Tibial nerve (tissue), 4 donors: ENCODE measurements around the gene ZG16B.

ENCODE experiments used
- EP300 ChIP-seq, 2 donors: sonication (generic); formaldehyde crosslinking; IDR thresholded peaks; one replicate each; pipeline ENCODE4 v1.6.1; 2017; ENCODE audit warnings: antibody characterized with exemption in 2 of 2, mild to moderate bottlenecking in 1 of 2
- TF ChIP-seq, protein P1 (sequence below), 5 experiments: fragments of 200-600 bp in 3 of 5; fragments of 450-650 bp in 2 of 5; sonication (generic) in 3 of 5; IDR thresholded peaks; one replicate each; pipeline ENCODE4 v1.5.1; 2016 to 2019; ENCODE audit warnings: antibody characterized with exemption in 5 of 5, mild to moderate bottlenecking in 3 of 5, moderate library complexity in 2 of 5

GRCh38 chr16:2874912-2875362 is 44.8 kb downstream of the ZG16B start:
- TF ChIP-seq, protein P1, sequence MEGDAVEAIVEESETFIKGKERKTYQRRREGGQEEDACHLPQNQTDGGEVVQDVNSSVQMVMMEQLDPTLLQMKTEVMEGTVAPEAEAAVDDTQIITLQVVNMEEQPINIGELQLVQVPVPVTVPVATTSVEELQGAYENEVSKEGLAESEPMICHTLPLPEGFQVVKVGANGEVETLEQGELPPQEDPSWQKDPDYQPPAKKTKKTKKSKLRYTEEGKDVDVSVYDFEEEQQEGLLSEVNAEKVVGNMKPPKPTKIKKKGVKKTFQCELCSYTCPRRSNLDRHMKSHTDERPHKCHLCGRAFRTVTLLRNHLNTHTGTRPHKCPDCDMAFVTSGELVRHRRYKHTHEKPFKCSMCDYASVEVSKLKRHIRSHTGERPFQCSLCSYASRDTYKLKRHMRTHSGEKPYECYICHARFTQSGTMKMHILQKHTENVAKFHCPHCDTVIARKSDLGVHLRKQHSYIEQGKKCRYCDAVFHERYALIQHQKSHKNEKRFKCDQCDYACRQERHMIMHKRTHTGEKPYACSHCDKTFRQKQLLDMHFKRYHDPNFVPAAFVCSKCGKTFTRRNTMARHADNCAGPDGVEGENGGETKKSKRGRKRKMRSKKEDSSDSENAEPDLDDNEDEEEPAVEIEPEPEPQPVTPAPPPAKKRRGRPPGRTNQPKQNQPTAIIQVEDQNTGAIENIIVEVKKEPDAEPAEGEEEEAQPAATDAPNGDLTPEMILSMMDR (IDR thresholded peaks at IDR 0.05) = peak; percentile 91 to 97 (median 95)
- TF ChIP-seq EP300 (IDR thresholded peaks at IDR 0.05) = peak in 1 of 2 donors; percentile 50
